ENCODE results near the gene KCNQ1. TPM values are rescaled to one million over a fixed set of nuclear protein-coding genes. Genes with fewer than 3 reads are reported as not detected.
A peak's percentile ranks its signal among the peaks of the same experiment; 100 is the strongest.

The KCNQ1 gene
- total and polyA plus RNA-seq, 3 experiments from 2014 or later: 2.6 to 5.7 (median 3.4) TPM

GRCh38 chr11:2411446-2412305 lies 33.1 kb upstream of the KCNQ1 start:
- Mint-ChIP-seq H3K36me3 (no peaks in the 10 kb centered on the region), H3K27ac (peak overlapping the region in 1 of 8 donors; percentile 70), H3K27me3 (no peaks in the 10 kb centered on the region), H3K9me3 (no peaks in the 10 kb centered on the region), H3K4me1 (no peaks in the 10 kb centered on the region), H3K4me3 (no peak overlapping the region)
- no peaks in the 10 kb centered on the region for H3K27me3 ChIP-seq (ENCODE audit: insufficient read depth, low read length, poor library complexity, severe bottlenecking)
- CTCF ChIA-PET: interaction anchor here (1.5 kb wide), 1 partner anchor 107 kb away, joined by 5 read pairs; no protein-coding TSS in a partner anchor
- no peaks in the 10 kb centered on the region for H3K9me3 ChIP-seq (ENCODE audit: low read length)
- no peak overlapping the region for H3K4me3 ChIP-seq (ENCODE audit: low read length)
- POLR2A ChIA-PET: no interaction called here
- H3K27ac ChIP-seq (ENCODE audit: low read depth, low read length): no peak overlapping the region
- H3K36me3 ChIP-seq (ENCODE audit: insufficient read depth, low read length): no peaks in the 10 kb centered on the region
- H3K4me1 ChIP-seq (ENCODE audit: insufficient read depth, low read length): no peaks in the 10 kb centered on the region
- DNase-seq: no peak

- Mint-ChIP-seq H3K4me3 (no peak overlapping the region), H3K9me3 (no peaks in the 10 kb centered on the region), H3K36me3 (no peaks in the 10 kb centered on the region), H3K27ac (no peak overlapping the region), H3K27me3 (no peaks in the 10 kb centered on the region), H3K4me1 (no peaks in the 10 kb centered on the region)
- POLR2A ChIA-PET: no interaction called here
- no peak for DNase-seq
- CTCF ChIA-PET: interaction anchor here (1.5 kb wide), 1 partner anchor 107 kb away, joined by 5 read pairs; no protein-coding TSS in a partner anchor
- no peak overlapping the region for H3K4me3 ChIP-seq (ENCODE audit: low read length)
- no peaks in the 10 kb centered on the region for H3K4me1 ChIP-seq (ENCODE audit: insufficient read depth, low read length)
- no peaks in the 10 kb centered on the region for H3K27me3 ChIP-seq (ENCODE audit: insufficient read depth, low read length, poor library complexity, severe bottlenecking)
- no peaks in the 10 kb centered on the region for H3K36me3 ChIP-seq (ENCODE audit: insufficient read depth, low read length)
- no peaks in the 10 kb centered on the region for H3K9me3 ChIP-seq (ENCODE audit: low read length)
- no peak overlapping the region for H3K27ac ChIP-seq (ENCODE audit: low read depth, low read length)
These were observed 32.5 kb upstream of the KCNQ1 start for GRCh38 chr11:2412323-2412722.

GRCh38 chr11:2413742-2414579 lies 30.8 kb upstream of the KCNQ1 start:
- Histone ChIP-seq H3K4me3 (ENCODE audit: low read length) (no peak overlapping the region), H3K27me3 (ENCODE audit: insufficient read depth, low read length, poor library complexity, severe bottlenecking) (no peaks in the 10 kb centered on the region), H3K36me3 (ENCODE audit: insufficient read depth, low read length) (no peaks in the 10 kb centered on the region), H3K4me1 (ENCODE audit: insufficient read depth, low read length) (no peaks in the 10 kb centered on the region), H3K9me3 (ENCODE audit: low read length) (no peaks in the 10 kb centered on the region), H3K27ac (ENCODE audit: low read depth, low read length) (no peak overlapping the region)
- CTCF ChIA-PET: interaction anchor here (1.1 kb wide), 2 partner anchors 13 to 109 kb away, joined by 4 read pairs; partner anchors contain the start of gene TSSC4
- POLR2A ChIA-PET: no interaction called here
- Mint-ChIP-seq H3K4me3 (no peak overlapping the region), H3K9me3 (no peaks in the 10 kb centered on the region), H3K36me3 (no peaks in the 10 kb centered on the region), H3K4me1 (no peaks in the 10 kb centered on the region), H3K27ac (no peak overlapping the region), H3K27me3 (no peaks in the 10 kb centered on the region)
- no peak for DNase-seq

- H3K9me3 Mint-ChIP-seq: no peaks in the 10 kb centered on the region
- H3K4me3 Mint-ChIP-seq: no peak overlapping the region
- ChIA-PET POLR2A (no interaction called here), CTCF (interaction anchor here (1.1 kb wide), 1 partner anchor 110 kb away, joined by 4 read pairs; no protein-coding TSS in a partner anchor)
- Histone ChIP-seq H3K27me3 (ENCODE audit: insufficient read depth, low read length, poor library complexity, severe bottlenecking) (no peaks in the 10 kb centered on the region), H3K36me3 (ENCODE audit: insufficient read depth, low read length) (no peaks in the 10 kb centered on the region), H3K4me3 (ENCODE audit: low read length) (no peak overlapping the region), H3K4me1 (ENCODE audit: insufficient read depth, low read length) (no peaks in the 10 kb centered on the region), H3K9me3 (ENCODE audit: low read length) (no peaks in the 10 kb centered on the region), H3K27ac (ENCODE audit: low read depth, low read length) (no peak overlapping the region)
- H3K36me3 Mint-ChIP-seq: no peaks in the 10 kb centered on the region
- peaks cover 0 to under 1% (median under 1%) of the 10 kb centered on the region in 3 donors for H3K4me1 Mint-ChIP-seq
- no peaks in the 10 kb centered on the region for H3K27me3 Mint-ChIP-seq
- DNase-seq: no peak
- H3K27ac Mint-ChIP-seq: no peak overlapping the region
These were observed 30.2 kb upstream of the KCNQ1 start for GRCh38 chr11:2414616-2415015.

- Mint-ChIP-seq H3K36me3 (no peaks in the 10 kb centered on the region), H3K4me3 (no peak overlapping the region), H3K4me1 (peaks cover 0 to 3% (median 2%) of the 10 kb centered on the region in 3 donors), H3K27ac (no peak overlapping the region), H3K27me3 (no peaks in the 10 kb centered on the region), H3K9me3 (no peaks in the 10 kb centered on the region)
- Histone ChIP-seq H3K27me3 (ENCODE audit: insufficient read depth, low read length, poor library complexity, severe bottlenecking) (no peaks in the 10 kb centered on the region), H3K9me3 (ENCODE audit: low read length) (no peaks in the 10 kb centered on the region), H3K36me3 (ENCODE audit: insufficient read depth, low read length) (no peaks in the 10 kb centered on the region), H3K4me1 (ENCODE audit: insufficient read depth, low read length) (peaks cover 4% of the 10 kb centered on the region), H3K4me3 (ENCODE audit: low read length) (no peak overlapping the region), H3K27ac (ENCODE audit: low read depth, low read length) (no peak overlapping the region)
- DNase-seq: no peak
- POLR2A ChIA-PET: no interaction called here
- CTCF ChIA-PET: interaction anchor here (10.0 kb wide), 1 partner anchor 112 kb away, joined by 317 read pairs; the partner anchor contains the start of genes C11orf21 and TSPAN32
These were observed 29.6 kb upstream of the KCNQ1 start for GRCh38 chr11:2415171-2415570.

- Mint-ChIP-seq H3K9me3 (no peaks in the 10 kb centered on the region), H3K4me3 (no peak overlapping the region), H3K27ac (peak overlapping the region in 1 of 8 donors; percentile 29), H3K27me3 (no peaks in the 10 kb centered on the region), H3K36me3 (no peaks in the 10 kb centered on the region), H3K4me1 (peaks cover 0 to 3% (median 2%) of the 10 kb centered on the region in 3 donors)
- CTCF ChIA-PET: interaction anchor here (10.0 kb wide), 1 partner anchor 112 kb away, joined by 317 read pairs; the partner anchor contains the start of genes C11orf21 and TSPAN32
- POLR2A ChIA-PET: no interaction called here
- peaks cover 9% of the 10 kb centered on the region for H3K4me1 ChIP-seq (ENCODE audit: insufficient read depth, low read length)
- no peak overlapping the region for H3K4me3 ChIP-seq (ENCODE audit: low read length)
- H3K9me3 ChIP-seq (ENCODE audit: low read length): no peaks in the 10 kb centered on the region
- H3K27me3 ChIP-seq (ENCODE audit: insufficient read depth, low read length, poor library complexity, severe bottlenecking): no peaks in the 10 kb centered on the region
- no peak overlapping the region for H3K27ac ChIP-seq (ENCODE audit: low read depth, low read length)
- no peaks in the 10 kb centered on the region for H3K36me3 ChIP-seq (ENCODE audit: insufficient read depth, low read length)
- no peak for DNase-seq
These were observed 29.0 kb upstream of the KCNQ1 start for GRCh38 chr11:2415601-2416380.

- Mint-ChIP-seq H3K4me1 (peaks cover 0 to 3% (median 2%) of the 10 kb centered on the region in 3 donors), H3K9me3 (no peaks in the 10 kb centered on the region), H3K4me3 (no peak overlapping the region), H3K27ac (no peak overlapping the region), H3K36me3 (no peaks in the 10 kb centered on the region), H3K27me3 (no peaks in the 10 kb centered on the region)
- no peaks in the 10 kb centered on the region for H3K36me3 ChIP-seq (ENCODE audit: insufficient read depth, low read length)
- POLR2A ChIA-PET: no interaction called here
- peaks cover 9% of the 10 kb centered on the region for H3K4me1 ChIP-seq (ENCODE audit: insufficient read depth, low read length)
- no peak overlapping the region for H3K4me3 ChIP-seq (ENCODE audit: low read length)
- no peaks in the 10 kb centered on the region for H3K27me3 ChIP-seq (ENCODE audit: insufficient read depth, low read length, poor library complexity, severe bottlenecking)
- H3K9me3 ChIP-seq (ENCODE audit: low read length): no peaks in the 10 kb centered on the region
- CTCF ChIA-PET: interaction anchor here (10.0 kb wide), 1 partner anchor 113 kb away, joined by 317 read pairs; the partner anchor contains the start of genes C11orf21 and TSPAN32
- DNase-seq: no peak
- H3K27ac ChIP-seq (ENCODE audit: low read depth, low read length): no peak overlapping the region
These were observed 28.0 kb upstream of the KCNQ1 start for GRCh38 chr11:2416765-2417164.
